HG03103 (cell line): ENCODE measurements around the gene SMU1.
"Not testable (repeated sequence)": the region's sequence is repeated elsewhere in the genome, so short reads cannot be mapped to it uniquely, and the experiment has no call there.

Experiments used
- ATAC-seq: cut with Tn5 transposase; IDR thresholded peaks from one replicate; pipeline ENCODE4 v1.9.1; 2021; ENCODE audit warnings: low read depth; ENCODE audit not compliant: unreplicated experiment

SMU1 gene

GRCh38 chr9:33019797-33020196, 56.7 kb downstream of the SMU1 start:
- no peak for ATAC-seq

GRCh38 chr9:33017283-33018041, 59.0 kb downstream of the SMU1 start:
- ATAC-seq = no peak

GRCh38 chr9:33014665-33015014, 61.8 kb downstream of the SMU1 start:
- no peak for ATAC-seq

- ATAC-seq = no peak
Measured at GRCh38 chr9:33013962-33014664, 62.4 kb downstream of the SMU1 start.

- no peak for ATAC-seq
Measured at GRCh38 chr9:33012328-33013069, 64.0 kb downstream of the SMU1 start.

- ATAC-seq = no peak
Measured at GRCh38 chr9:33011831-33012230, 64.6 kb downstream of the SMU1 start.

- no peak for ATAC-seq
Measured at GRCh38 chr9:33007755-33008154, 68.7 kb downstream of the SMU1 start.

- not testable (repeated sequence) for ATAC-seq
Measured at GRCh38 chr9:33005335-33005734, 71.1 kb downstream of the SMU1 start.

- ATAC-seq = not testable (repeated sequence)
Measured at GRCh38 chr9:33000682-33001055, 75.8 kb downstream of the SMU1 start.

GRCh38 chr9:32992595-32993238, 83.8 kb downstream of the SMU1 start:
- ATAC-seq = no peak

- no peak for ATAC-seq
Measured at GRCh38 chr9:32991897-32992594, 84.4 kb downstream of the SMU1 start.
